Astrocyte of the spinal cord (primary cell): ENCODE results near the gene LRBA.

Experiments
- DNase-seq: peaks from one replicate; pipeline ENCODE4 v3.0.0; 2011; ENCODE audit warnings: low read depth, low spot score
- H3K4me3 ChIP-seq: 2 replicates; pipeline ENCODE4 v1.5.1; 2011; ENCODE audit warnings: low read depth, mild to moderate bottlenecking, low read length, moderate library complexity
- CTCF ChIP-seq: IDR thresholded peaks from 2 replicates; pipeline ENCODE4 v1.5.1; 2012; ENCODE audit warnings: low read depth, mild to moderate bottlenecking, low read length, inconsistent platforms
- in situ Hi-C: cut with HindIII; loops from 2 replicates; pipeline ENCODE4 v1.10.0; 2017; ENCODE audit warnings: low sequenced_read_pairs

LRBA gene

DNA sequence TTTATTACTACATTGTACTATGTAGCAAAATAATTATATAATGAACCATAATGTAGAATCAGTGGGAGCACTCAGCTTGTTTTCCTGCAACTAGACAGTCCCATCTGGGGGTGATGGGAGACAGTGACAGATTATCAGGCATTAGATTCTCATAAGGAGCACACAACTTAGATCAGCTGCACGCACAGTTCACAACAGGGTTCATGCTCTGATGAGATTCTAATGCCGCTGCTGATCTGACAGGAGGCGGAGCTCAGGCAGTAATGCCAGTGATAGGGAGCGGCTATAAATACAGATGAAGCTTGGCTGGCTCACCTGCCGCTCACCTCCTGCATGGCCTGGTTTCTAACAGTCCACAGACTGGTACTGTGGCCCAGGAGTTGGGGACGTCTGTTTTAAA lies 233.9 kb downstream of the LRBA start:
- TF ChIP-seq CTCF = no peak
- no peak overlapping the region for H3K4me3 ChIP-seq
- in situ Hi-C loops = no loop called here
- no peak for DNase-seq

DNA sequence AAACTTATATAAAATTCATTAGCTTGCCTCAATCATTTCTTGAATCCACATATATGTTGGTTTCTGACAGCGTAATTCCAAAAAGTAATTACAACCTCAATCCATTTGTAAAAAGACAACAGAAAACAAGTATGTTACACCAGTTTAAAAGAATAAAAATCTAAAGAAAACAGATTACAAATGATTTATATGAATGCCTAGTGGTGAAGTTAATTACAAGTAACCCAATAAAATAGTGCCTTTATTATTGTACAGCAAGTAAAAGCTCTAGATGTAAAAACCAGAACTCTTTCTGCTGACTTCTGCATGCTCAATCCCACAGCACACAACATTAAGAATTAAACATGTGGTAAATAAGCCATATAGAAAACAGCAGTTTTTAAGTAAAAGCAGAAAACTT lies 235.4 kb downstream of the LRBA start:
- H3K4me3 ChIP-seq = no peak overlapping the region
- no peak for TF ChIP-seq CTCF
- DNase-seq = no peak
- in situ Hi-C loops = no loop called here

GRCh38 chr4:150773729-150774449 lies 241.2 kb downstream of the LRBA start:
- no peak overlapping the region for H3K4me3 ChIP-seq
- in situ Hi-C loops = no loop called here
- no peak for DNase-seq
- TF ChIP-seq CTCF = no peak

DNA sequence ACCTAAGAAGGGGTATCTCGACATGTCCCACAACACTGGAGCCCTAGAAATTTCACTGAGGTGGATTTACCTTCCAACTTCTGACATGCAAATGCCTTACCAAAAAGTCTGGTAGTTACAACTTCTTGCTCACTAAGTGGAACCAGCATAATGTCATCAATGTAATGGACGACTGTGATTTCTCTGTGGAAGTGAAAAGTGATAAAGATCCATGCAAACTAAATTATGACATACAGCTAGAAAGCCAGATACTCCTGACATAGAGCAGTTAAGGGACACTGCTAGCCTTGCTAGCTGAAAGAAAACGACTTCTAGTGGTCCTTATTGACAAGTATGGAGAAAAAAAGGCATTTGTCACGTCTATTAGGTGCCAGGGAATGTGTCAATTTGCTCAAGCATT lies 242.1 kb downstream of the LRBA start:
- H3K4me3 ChIP-seq = no peak overlapping the region
- TF ChIP-seq CTCF = no peak
- DNase-seq = no peak
- in situ Hi-C loops = no loop called here

- H3K4me3 ChIP-seq = no peak overlapping the region
- DNase-seq = no peak
- TF ChIP-seq CTCF = no peak
- in situ Hi-C loops = no loop called here
These were observed 243.7 kb downstream of the LRBA start for GRCh38 chr4:150771382-150771781.

DNA sequence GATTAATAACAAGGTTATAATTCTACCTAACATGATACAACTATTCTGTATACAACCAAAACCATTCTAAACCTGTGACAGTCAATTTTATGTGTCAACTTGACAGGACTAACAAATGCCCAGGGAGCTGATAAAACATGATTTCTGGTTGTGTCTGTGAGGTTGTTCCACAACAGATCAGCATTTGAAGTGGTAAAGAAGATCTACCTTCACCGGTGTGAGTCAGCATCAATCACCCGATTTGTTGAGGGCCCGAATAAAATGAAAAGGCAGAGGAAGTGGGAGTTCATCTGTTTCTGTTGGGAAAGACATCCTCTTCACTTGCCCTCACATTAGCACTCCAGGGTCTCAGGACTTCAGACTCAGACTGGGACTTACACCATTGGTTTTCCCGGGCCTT lies 245.2 kb downstream of the LRBA start:
- DNase-seq = no peak
- H3K4me3 ChIP-seq = no peak overlapping the region

More for the DNA sequence above, 245.2 kb downstream of the LRBA start:
- TF ChIP-seq CTCF = no peak
- in situ Hi-C loops = no loop called here
